K562 (cell line): ENCODE results near the gene COL15A1. TPM values are rescaled to one million over a fixed set of nuclear protein-coding genes. Genes with fewer than 3 reads are reported as not detected.

Experiments used
- ATF7 ChIP-seq: fragments of 450-650 bp; IDR thresholded peaks from 2 replicates; pipeline ENCODE4 v1.7.1; 2014; ENCODE audit warnings: mild to moderate bottlenecking, moderate library complexity
- BCOR ChIP-seq: fragments of 450-650 bp; IDR thresholded peaks from 2 replicates; pipeline ENCODE4 v1.6.1; 2016
- EP400 ChIP-seq: fragments of 450-650 bp; IDR thresholded peaks from 2 replicates; pipeline ENCODE4 v1.6.1; 2017; ENCODE audit warnings: antibody characterized with exemption, mild to moderate bottlenecking, moderate library complexity
- KDM1A ChIP-seq, 2 experiments: fragments of 450-650 bp; IDR thresholded peaks; 2 replicates each; pipeline ENCODE4 v1.6.1; 2016; ENCODE audit warnings: mild to moderate bottlenecking in 2 of 2
- NCOA2 ChIP-seq, 2 experiments: fragments of 450-650 bp; IDR thresholded peaks; 2 replicates each; pipeline ENCODE4 v1.6.1; 2018; ENCODE audit warnings: mild to moderate bottlenecking in 2 of 2, moderate library complexity in 1 of 2; ENCODE audit not compliant: partially characterized antibody in 2 of 2
- NR4A1 ChIP-seq, 2 experiments: fragments of 250-450 bp in 1 of 2; fragments of 450-650 bp in 1 of 2; sonication (Bioruptor Pico) in 1 of 2; IDR thresholded peaks; 2 replicates each; pipeline versions ENCODE4 v1.4.0 to v1.6.1; 2016 to 2020; ENCODE audit warnings: mild to moderate bottlenecking in 2 of 2, missing compliant biosample characterization in 1 of 2, missing genetic modification characterization in 1 of 2, moderate library complexity in 1 of 2
- SP2 ChIP-seq: IDR thresholded peaks from 2 replicates; pipeline ENCODE4 v1.6.1; 2011; ENCODE audit warnings: mild to moderate bottlenecking, low read depth, low read length, moderate library complexity; ENCODE audit not compliant: poor library complexity, severe bottlenecking; ENCODE audit errors: extremely low read depth
- ZBTB8A ChIP-seq: fragments of 450-650 bp; IDR thresholded peaks from 2 replicates; pipeline ENCODE4 v1.6.1; 2018; ENCODE audit warnings: mild to moderate bottlenecking, moderate library complexity; ENCODE audit not compliant: partially characterized antibody
- ZNF41 ChIP-seq: fragments of 250-450 bp; sonication (Bioruptor Pico); conservative IDR thresholded peaks from 2 replicates; pipeline ENCODE4 v1.4.0; 2020; ENCODE audit warnings: mild to moderate bottlenecking
- ZNF561 ChIP-seq: fragments of 450-650 bp; formaldehyde crosslinking; conservative IDR thresholded peaks from 2 replicates; pipeline ENCODE4 v1.4.0; 2020; ENCODE audit warnings: mild to moderate bottlenecking, moderate library complexity
- polyA plus RNA-seq, 8 experiments: library from polyadenylated mRNA; depleted of rRNA in 4 of 8; stranded (reverse) in 5 of 8; unstranded in 3 of 8; fragments of >200 nt; fragmentation: Nextera tagmentation in 2 of 8; fragmentation: Illumina TruSeq in 1 of 8; extraction: Ambion mirVana in 2 of 8; extraction: Trizol in 1 of 8; gene quantifications; 2 replicates each; pipeline versions ENCODE4 v1.2.1 to v1.2.3, GENCODE V29; 2011 to 2014; ENCODE audit warnings: inconsistent platforms in 1 of 8, missing spikeins in 1 of 8
- total RNA-seq, 7 experiments: library from RNA; depleted of rRNA in 6 of 7; stranded (reverse); fragments of >200 nt in 6 of 7; fragmentation: Illumina TruSeq in 2 of 7; extraction: Trizol in 2 of 7; gene quantifications; 2 replicates each; pipeline versions ENCODE4 v1.2.1 to v1.2.3, GENCODE V29; 2011 to 2021; ENCODE audit warnings: low replicate concordance in 1 of 7
- TF ChIP-seq, protein P1 (sequence below): fragments of 450-650 bp; formaldehyde crosslinking; IDR thresholded peaks from 2 replicates; pipeline ENCODE4 v1.4.0; 2022; ENCODE audit warnings: missing genetic modification characterization
- TF ChIP-seq, protein P2 (sequence below), 2 experiments: fragments of 450-650 bp in 1 of 2; sonication (generic) in 1 of 2; formaldehyde crosslinking in 1 of 2; IDR thresholded peaks; 2 replicates each; pipeline versions ENCODE4 v1.7.1 to v1.9.0; 2016 to 2022; ENCODE audit warnings: inconsistent platforms in 1 of 2, mild to moderate bottlenecking in 1 of 2, missing genetic modification reagents in 1 of 2
- TF ChIP-seq, protein P3 (sequence below): IDR thresholded peaks from 3 replicates; pipeline ENCODE4 v1.6.1; 2011; ENCODE audit warnings: borderline replicate concordance, mild to moderate bottlenecking; ENCODE audit not compliant: insufficient read length, insufficient read depth
- TF ChIP-seq, protein P4 (sequence below): fragments of 250-450 bp; sonication (Bioruptor Pico); IDR thresholded peaks from 2 replicates; pipeline ENCODE4 v1.4.0; 2020

COL15A1 gene
- total and polyA plus RNA-seq, 9 of the 15 experiments (the other 6 are each of a cell fraction or from before 2014, with no cell fraction given): 0.46 to 5.1 (median 2.6) TPM

DNA sequence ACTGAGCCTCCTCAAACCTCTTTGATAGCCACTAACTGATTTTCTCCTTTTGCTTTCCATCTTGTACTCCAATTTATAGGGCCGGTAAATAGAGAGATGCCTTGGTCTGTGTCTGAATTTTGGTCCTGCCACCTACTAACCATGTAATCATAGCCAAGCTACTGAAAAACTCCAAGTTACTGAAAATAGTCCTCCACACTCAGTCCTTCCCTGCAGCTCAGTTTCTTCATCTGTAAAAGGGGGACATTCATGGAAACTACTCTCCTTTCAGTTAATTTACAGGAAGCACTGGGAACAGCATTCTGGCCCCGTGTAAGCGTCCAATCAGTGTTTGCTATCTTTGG is 131.2 kb downstream of the COL15A1 start (continued):
- no peak for TF ChIP-seq NCOA2 (IDR thresholded peaks at IDR 0.05; ENCODE audit: partially characterized antibody in 2 of 2)
- TF ChIP-seq, protein P1, sequence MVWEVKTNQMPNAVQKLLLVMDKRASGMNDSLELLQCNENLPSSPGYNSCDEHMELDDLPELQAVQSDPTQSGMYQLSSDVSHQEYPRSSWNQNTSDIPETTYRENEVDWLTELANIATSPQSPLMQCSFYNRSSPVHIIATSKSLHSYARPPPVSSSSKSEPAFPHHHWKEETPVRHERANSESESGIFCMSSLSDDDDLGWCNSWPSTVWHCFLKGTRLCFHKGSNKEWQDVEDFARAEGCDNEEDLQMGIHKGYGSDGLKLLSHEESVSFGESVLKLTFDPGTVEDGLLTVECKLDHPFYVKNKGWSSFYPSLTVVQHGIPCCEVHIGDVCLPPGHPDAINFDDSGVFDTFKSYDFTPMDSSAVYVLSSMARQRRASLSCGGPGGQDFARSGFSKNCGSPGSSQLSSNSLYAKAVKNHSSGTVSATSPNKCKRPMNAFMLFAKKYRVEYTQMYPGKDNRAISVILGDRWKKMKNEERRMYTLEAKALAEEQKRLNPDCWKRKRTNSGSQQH: no peak
- TF ChIP-seq EP400: no peak
- TF ChIP-seq BCOR: peak; percentile 96
- peak; percentile 43; the same call in 1 of the 2 replicates for TF ChIP-seq ZNF41 (CRISPR knock-in tag)
- no peak for TF ChIP-seq ZBTB8A
- TF ChIP-seq KDM1A (IDR thresholded peaks at IDR 0.05): peak; percentile 56 to 74; a peak in 3 of 4 replicates
- TF ChIP-seq NR4A1 (CRISPR knock-in tag; IDR thresholded peaks at IDR 0.05): no peak
- 0 out of 2 replicates have a peak, but pooled peaks have one; percentile 31 for TF ChIP-seq NR4A1 (tag; IDR thresholded peaks at IDR 0.05)
- TF ChIP-seq, protein P2, sequence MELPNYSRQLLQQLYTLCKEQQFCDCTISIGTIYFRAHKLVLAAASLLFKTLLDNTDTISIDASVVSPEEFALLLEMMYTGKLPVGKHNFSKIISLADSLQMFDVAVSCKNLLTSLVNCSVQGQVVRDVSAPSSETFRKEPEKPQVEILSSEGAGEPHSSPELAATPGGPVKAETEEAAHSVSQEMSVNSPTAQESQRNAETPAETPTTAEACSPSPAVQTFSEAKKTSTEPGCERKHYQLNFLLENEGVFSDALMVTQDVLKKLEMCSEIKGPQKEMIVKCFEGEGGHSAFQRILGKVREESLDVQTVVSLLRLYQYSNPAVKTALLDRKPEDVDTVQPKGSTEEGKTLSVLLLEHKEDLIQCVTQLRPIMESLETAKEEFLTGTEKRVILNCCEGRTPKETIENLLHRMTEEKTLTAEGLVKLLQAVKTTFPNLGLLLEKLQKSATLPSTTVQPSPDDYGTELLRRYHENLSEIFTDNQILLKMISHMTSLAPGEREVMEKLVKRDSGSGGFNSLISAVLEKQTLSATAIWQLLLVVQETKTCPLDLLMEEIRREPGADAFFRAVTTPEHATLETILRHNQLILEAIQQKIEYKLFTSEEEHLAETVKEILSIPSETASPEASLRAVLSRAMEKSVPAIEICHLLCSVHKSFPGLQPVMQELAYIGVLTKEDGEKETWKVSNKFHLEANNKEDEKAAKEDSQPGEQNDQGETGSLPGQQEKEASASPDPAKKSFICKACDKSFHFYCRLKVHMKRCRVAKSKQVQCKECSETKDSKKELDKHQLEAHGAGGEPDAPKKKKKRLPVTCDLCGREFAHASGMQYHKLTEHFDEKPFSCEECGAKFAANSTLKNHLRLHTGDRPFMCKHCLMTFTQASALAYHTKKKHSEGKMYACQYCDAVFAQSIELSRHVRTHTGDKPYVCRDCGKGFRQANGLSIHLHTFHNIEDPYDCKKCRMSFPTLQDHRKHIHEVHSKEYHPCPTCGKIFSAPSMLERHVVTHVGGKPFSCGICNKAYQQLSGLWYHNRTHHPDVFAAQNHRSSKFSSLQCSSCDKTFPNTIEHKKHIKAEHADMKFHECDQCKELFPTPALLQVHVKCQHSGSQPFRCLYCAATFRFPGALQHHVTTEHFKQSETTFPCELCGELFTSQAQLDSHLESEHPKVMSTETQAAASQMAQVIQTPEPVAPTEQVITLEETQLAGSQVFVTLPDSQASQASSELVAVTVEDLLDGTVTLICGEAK (IDR thresholded peaks at IDR 0.05): no peak
- TF ChIP-seq, protein P2 (CRISPR knock-in tag; IDR thresholded peaks at IDR 0.05): no peak
- TF ChIP-seq, protein P3, sequence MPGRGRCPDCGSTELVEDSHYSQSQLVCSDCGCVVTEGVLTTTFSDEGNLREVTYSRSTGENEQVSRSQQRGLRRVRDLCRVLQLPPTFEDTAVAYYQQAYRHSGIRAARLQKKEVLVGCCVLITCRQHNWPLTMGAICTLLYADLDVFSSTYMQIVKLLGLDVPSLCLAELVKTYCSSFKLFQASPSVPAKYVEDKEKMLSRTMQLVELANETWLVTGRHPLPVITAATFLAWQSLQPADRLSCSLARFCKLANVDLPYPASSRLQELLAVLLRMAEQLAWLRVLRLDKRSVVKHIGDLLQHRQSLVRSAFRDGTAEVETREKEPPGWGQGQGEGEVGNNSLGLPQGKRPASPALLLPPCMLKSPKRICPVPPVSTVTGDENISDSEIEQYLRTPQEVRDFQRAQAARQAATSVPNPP: no peak
- TF ChIP-seq, protein P4, sequence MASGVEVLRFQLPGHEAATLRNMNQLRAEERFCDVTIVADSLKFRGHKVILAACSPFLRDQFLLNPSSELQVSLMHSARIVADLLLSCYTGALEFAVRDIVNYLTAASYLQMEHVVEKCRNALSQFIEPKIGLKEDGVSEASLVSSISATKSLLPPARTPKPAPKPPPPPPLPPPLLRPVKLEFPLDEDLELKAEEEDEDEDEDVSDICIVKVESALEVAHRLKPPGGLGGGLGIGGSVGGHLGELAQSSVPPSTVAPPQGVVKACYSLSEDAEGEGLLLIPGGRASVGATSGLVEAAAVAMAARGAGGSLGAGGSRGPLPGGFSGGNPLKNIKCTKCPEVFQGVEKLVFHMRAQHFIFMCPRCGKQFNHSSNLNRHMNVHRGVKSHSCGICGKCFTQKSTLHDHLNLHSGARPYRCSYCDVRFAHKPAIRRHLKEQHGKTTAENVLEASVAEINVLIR: no peak
- no peak for TF ChIP-seq SP2
- TF ChIP-seq ZNF561 (CRISPR knock-in tag): 0 out of 2 replicates have a peak, but pooled peaks have one; percentile 1
- no peak for TF ChIP-seq ATF7
